ENCODE data around the gene MALRD1. TPM values are rescaled to one million over a fixed set of nuclear protein-coding genes. Genes with fewer than 3 reads are reported as not detected.

Gene MALRD1
- total RNA-seq, 1 donor from 2014 or later, result 0.45 TPM

DNA sequence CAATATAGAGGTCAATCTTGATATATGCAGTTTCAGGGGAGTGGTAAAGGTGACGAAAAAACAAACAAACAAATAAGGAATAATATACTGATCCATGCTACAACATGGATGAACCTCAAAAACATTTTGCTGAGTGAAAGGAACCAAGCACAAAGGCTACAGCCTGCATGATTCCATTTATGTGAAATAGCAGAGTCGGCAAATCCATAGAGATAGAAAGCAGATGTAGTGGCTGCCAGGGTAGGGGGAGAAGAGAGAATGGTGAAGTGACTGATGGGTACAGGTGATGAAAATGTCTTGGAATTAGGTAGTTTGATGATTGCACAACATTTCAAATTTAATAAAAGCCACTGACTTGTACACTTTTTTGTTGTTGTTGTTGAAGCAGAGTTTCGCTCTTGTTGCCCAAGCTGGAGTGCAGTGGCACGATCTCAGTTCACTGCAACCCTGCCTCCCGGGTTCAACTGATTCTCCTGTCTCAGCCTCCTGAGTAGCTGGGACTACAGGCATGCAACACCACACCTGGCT, 71.8 kb downstream of the MALRD1 start:
- H3K9ac ChIP-seq (ENCODE audit: low read length), result no peak overlapping the region
- no peaks in the 10 kb centered on the region for H3K9me3 ChIP-seq (ENCODE audit: insufficient read depth, low read depth, low read length)
- no peaks in the 10 kb centered on the region for H3K9me3 Mint-ChIP-seq (ENCODE audit: unreplicated experiment)
- DNase-seq (ENCODE audit: low read depth), result no peak
- no peak overlapping the region for H3K4me3 ChIP-seq (ENCODE audit: insufficient read depth, low read depth, low read length)
- no peaks in the 10 kb centered on the region for H3K36me3 Mint-ChIP-seq (ENCODE audit: low read depth, unreplicated experiment)
- no peaks in the 10 kb centered on the region for H3K4me1 Mint-ChIP-seq (ENCODE audit: low read depth, unreplicated experiment)
- no peak overlapping the region for H2AFZ ChIP-seq (ENCODE audit: low read depth, low read length)
- no peak overlapping the region for H3K4me3 Mint-ChIP-seq (ENCODE audit: unreplicated experiment)
- TF ChIP-seq CTCF (IDR thresholded peaks at IDR 0.05; ENCODE audit: insufficient read depth, low read depth, low read length), result no peak
- TF ChIP-seq EZH2 (IDR thresholded peaks at IDR 0.05; ENCODE audit: insufficient read depth, low read length), result no peak
- no peaks in the 10 kb centered on the region for H4K20me1 ChIP-seq (ENCODE audit: insufficient read depth, low read length)
- no peaks in the 10 kb centered on the region for H3K79me2 ChIP-seq (ENCODE audit: insufficient read depth, low read length)
- no peaks in the 10 kb centered on the region for H3K36me3 ChIP-seq (ENCODE audit: insufficient read depth, low read length)
- FAIRE-seq, result no peak
- no peak overlapping the region for H3K4me2 ChIP-seq (ENCODE audit: low read length)
- no peaks in the 10 kb centered on the region for H3K4me1 ChIP-seq (ENCODE audit: insufficient read depth, low read length)
- H3K27me3 ChIP-seq (ENCODE audit: insufficient read depth, low read length), result no peaks in the 10 kb centered on the region
- H3K27ac ChIP-seq (ENCODE audit: low read depth, low read length), result no peak overlapping the region
- no peak overlapping the region for H3K27ac Mint-ChIP-seq (ENCODE audit: unreplicated experiment)
- no peaks in the 10 kb centered on the region for H3K27me3 Mint-ChIP-seq (ENCODE audit: low read depth, unreplicated experiment)

- Histone ChIP-seq H2AFZ (ENCODE audit: low read depth, low read length) (no peak overlapping the region), H3K9me3 (ENCODE audit: insufficient read depth, low read depth, low read length) (no peaks in the 10 kb centered on the region), H3K4me2 (ENCODE audit: low read length) (no peak overlapping the region), H3K36me3 (ENCODE audit: insufficient read depth, low read length) (no peaks in the 10 kb centered on the region), H4K20me1 (ENCODE audit: insufficient read depth, low read length) (no peaks in the 10 kb centered on the region), H3K27me3 (ENCODE audit: insufficient read depth, low read length) (no peaks in the 10 kb centered on the region), H3K79me2 (ENCODE audit: insufficient read depth, low read length) (no peaks in the 10 kb centered on the region), H3K4me3 (ENCODE audit: insufficient read depth, low read depth, low read length) (no peak overlapping the region), H3K27ac (ENCODE audit: low read depth, low read length) (no peak overlapping the region), H3K4me1 (ENCODE audit: insufficient read depth, low read length) (no peaks in the 10 kb centered on the region), H3K9ac (ENCODE audit: low read length) (no peak overlapping the region)
- no peaks in the 10 kb centered on the region for H3K36me3 Mint-ChIP-seq (ENCODE audit: low read depth, unreplicated experiment)
- DNase-seq (ENCODE audit: low read depth), result no peak
- H3K9me3 Mint-ChIP-seq (ENCODE audit: unreplicated experiment), result no peaks in the 10 kb centered on the region
- no peaks in the 10 kb centered on the region for H3K4me1 Mint-ChIP-seq (ENCODE audit: low read depth, unreplicated experiment)
- TF ChIP-seq EZH2 (IDR thresholded peaks at IDR 0.05; ENCODE audit: insufficient read depth, low read length) (no peak), CTCF (IDR thresholded peaks at IDR 0.05; ENCODE audit: insufficient read depth, low read depth, low read length) (no peak)
- H3K27me3 Mint-ChIP-seq (ENCODE audit: low read depth, unreplicated experiment), result no peaks in the 10 kb centered on the region
- no peak overlapping the region for H3K4me3 Mint-ChIP-seq (ENCODE audit: unreplicated experiment)
- no peak overlapping the region for H3K27ac Mint-ChIP-seq (ENCODE audit: unreplicated experiment)
- FAIRE-seq, result no peak
Observed at GRCh38 chr10:19133992-19134391, 85.4 kb downstream of the MALRD1 start.

GRCh38 chr10:19142967-19143366, 94.4 kb downstream of the MALRD1 start:
- H2AFZ ChIP-seq (ENCODE audit: low read depth, low read length), result no peak overlapping the region
- Mint-ChIP-seq H3K4me1 (ENCODE audit: low read depth, unreplicated experiment) (no peaks in the 10 kb centered on the region), H3K27me3 (ENCODE audit: low read depth, unreplicated experiment) (no peaks in the 10 kb centered on the region), H3K36me3 (ENCODE audit: low read depth, unreplicated experiment) (no peaks in the 10 kb centered on the region), H3K4me3 (ENCODE audit: unreplicated experiment) (no peak overlapping the region), H3K27ac (ENCODE audit: unreplicated experiment) (no peak overlapping the region), H3K9me3 (ENCODE audit: unreplicated experiment) (no peaks in the 10 kb centered on the region)
- no peaks in the 10 kb centered on the region for H4K20me1 ChIP-seq (ENCODE audit: insufficient read depth, low read length)
- no peak overlapping the region for H3K4me3 ChIP-seq (ENCODE audit: insufficient read depth, low read depth, low read length)
- no peaks in the 10 kb centered on the region for H3K4me1 ChIP-seq (ENCODE audit: insufficient read depth, low read length)
- no peaks in the 10 kb centered on the region for H3K27me3 ChIP-seq (ENCODE audit: insufficient read depth, low read length)
- H3K4me2 ChIP-seq (ENCODE audit: low read length), result no peak overlapping the region
- no peaks in the 10 kb centered on the region for H3K79me2 ChIP-seq (ENCODE audit: insufficient read depth, low read length)
- no peaks in the 10 kb centered on the region for H3K9me3 ChIP-seq (ENCODE audit: insufficient read depth, low read depth, low read length)
- no peak overlapping the region for H3K9ac ChIP-seq (ENCODE audit: low read length)
- TF ChIP-seq EZH2 (IDR thresholded peaks at IDR 0.05; ENCODE audit: insufficient read depth, low read length) (no peak), CTCF (IDR thresholded peaks at IDR 0.05; ENCODE audit: insufficient read depth, low read depth, low read length) (no peak)
- DNase-seq (ENCODE audit: low read depth) (no peak), FAIRE-seq (no peak)
- H3K27ac ChIP-seq (ENCODE audit: low read depth, low read length), result no peak overlapping the region
- no peaks in the 10 kb centered on the region for H3K36me3 ChIP-seq (ENCODE audit: insufficient read depth, low read length)
